HTR-8/SVneo (cell line): ENCODE results near the gene SERPINB10.
"Not testable (repeated sequence)": the region's sequence is repeated elsewhere in the genome, so short reads cannot be mapped to it uniquely, and the experiment has no call there.

Experiments used
- DNase-seq: peaks from one replicate; pipeline ENCODE4 v3.0.0; 2011; ENCODE audit warnings: low spot score, mixed read lengths; ENCODE audit not compliant: insufficient read length
- FAIRE-seq: peaks from 2 replicates; lab custom pipeline; 2011; peaks lifted over from hg19 to GRCh38; lab: Jason Lieb, UNC

The SERPINB10 gene

GRCh38 chr18:63936932-63937393, 29.2 kb downstream of the SERPINB10 start:
- no peak for FAIRE-seq

GRCh38 chr18:63940008-63940407, 32.2 kb downstream of the SERPINB10 start:
- FAIRE-seq = no peak
- no peak for DNase-seq

More at GRCh38 chr18:63936932-63937393, 29.2 kb downstream of the SERPINB10 start:
- no peak for DNase-seq

GRCh38 chr18:63940543-63941050, 32.8 kb downstream of the SERPINB10 start:
- not testable (repeated sequence) for DNase-seq, FAIRE-seq

GRCh38 chr18:63947051-63947790, 39.5 kb downstream of the SERPINB10 start:
- no peak for FAIRE-seq

GRCh38 chr18:63949068-63949737, 41.4 kb downstream of the SERPINB10 start, which contains the start of gene HMSD:
Gene HMSD (plus strand): TSS chr18:63949301. CDS start chr18:63953456, 4,155 bp downstream.
- DNase-seq = peak; percentile 34
- no peak for FAIRE-seq

More at GRCh38 chr18:63947051-63947790, 39.5 kb downstream of the SERPINB10 start:
- no peak for DNase-seq

- FAIRE-seq (no peak), DNase-seq (no peak)
Observed at GRCh38 chr18:63951302-63951705, 43.5 kb downstream of the SERPINB10 start.

GRCh38 chr18:63953811-63954210, 46.1 kb downstream of the SERPINB10 start:
- DNase-seq = no peak
- FAIRE-seq = no peak

GRCh38 chr18:63956755-63957154, 49.0 kb downstream of the SERPINB10 start:
- no peak for DNase-seq
- no peak for FAIRE-seq

- no peak for FAIRE-seq
- no peak for DNase-seq
Observed at GRCh38 chr18:63960891-63961290, 53.1 kb downstream of the SERPINB10 start.

- DNase-seq (no peak), FAIRE-seq (no peak)
Observed at GRCh38 chr18:63961435-63961980, 53.8 kb downstream of the SERPINB10 start.

GRCh38 chr18:63962137-63962536, 54.4 kb downstream of the SERPINB10 start:
- DNase-seq (no peak), FAIRE-seq (no peak)

GRCh38 chr18:63963615-63964256, 56.0 kb downstream of the SERPINB10 start:
- DNase-seq (peak; percentile 17), FAIRE-seq (no peak)

- DNase-seq (no peak), FAIRE-seq (no peak)
Observed at GRCh38 chr18:63964908-63965307, 57.1 kb downstream of the SERPINB10 start.

- DNase-seq = no peak
- no peak for FAIRE-seq
Observed at GRCh38 chr18:63965716-63966330, 58.1 kb downstream of the SERPINB10 start.

GRCh38 chr18:63969942-63970808, 62.4 kb downstream of the SERPINB10 start, which contains the start of gene SERPINB8:
Gene SERPINB8 (plus strand): TSS chr18:63970081. CDS start chr18:63978309, 8,228 bp downstream.
- no peak for FAIRE-seq
- peak; percentile 68 for DNase-seq

- FAIRE-seq = no peak
Observed at GRCh38 chr18:63970809-63971205, 63.0 kb downstream of the SERPINB10 start.

GRCh38 chr18:63971320-63972001, 63.7 kb downstream of the SERPINB10 start:
- no peak for FAIRE-seq

More at GRCh38 chr18:63970809-63971205, 63.0 kb downstream of the SERPINB10 start:
- DNase-seq = peak; percentile 54

GRCh38 chr18:63972002-63972376, 64.2 kb downstream of the SERPINB10 start:
- DNase-seq = no peak
- no peak for FAIRE-seq

More at GRCh38 chr18:63971320-63972001, 63.7 kb downstream of the SERPINB10 start:
- DNase-seq = no peak
